VCaP (cell line): Measurements from ENCODE around the gene REG4.

ENCODE experiments used
- H3K27ac ChIP-seq: fragments of 450-650 bp; 2 replicates; pipeline ENCODE4 v1.5.1; 2017
- CTCF ChIP-seq: fragments of 450-650 bp; conservative IDR thresholded peaks from 2 replicates; pipeline ENCODE4 v1.5.1; 2017; ENCODE audit warnings: mild to moderate bottlenecking, moderate library complexity

The REG4 gene

GRCh38 chr1:119806489-119806888, 4.8 kb downstream of the REG4 start:
- no peak overlapping the region for H3K27ac ChIP-seq
- no peak for TF ChIP-seq CTCF

- H3K27ac ChIP-seq: no peak overlapping the region
- TF ChIP-seq CTCF: no peak
These were observed 5.5 kb downstream of the REG4 start for GRCh38 chr1:119805746-119806145.

- H3K27ac ChIP-seq: no peak overlapping the region
- TF ChIP-seq CTCF: no peak
These were observed 6.0 kb downstream of the REG4 start for GRCh38 chr1:119805247-119805646.

- TF ChIP-seq CTCF: no peak
- no peak overlapping the region for H3K27ac ChIP-seq
These were observed 11.6 kb downstream of the REG4 start for GRCh38 chr1:119799599-119800177.

GRCh38 chr1:119799003-119799402, 12.3 kb downstream of the REG4 start:
- TF ChIP-seq CTCF: no peak
- H3K27ac ChIP-seq: no peak overlapping the region

GRCh38 chr1:119797606-119798005, 13.7 kb downstream of the REG4 start:
- H3K27ac ChIP-seq: no peak overlapping the region
- no peak for TF ChIP-seq CTCF

GRCh38 chr1:119797162-119797561, 14.1 kb downstream of the REG4 start:
- no peak overlapping the region for H3K27ac ChIP-seq
- TF ChIP-seq CTCF: no peak
